Activated T-helper 2 cell treated with anti-CD3 and anti-CD28 coated beads, Interferon-gamma antibody, Interleukin-2, Interleukin-4, amounts not matched to agents 10 μg/mL and 5 μg/mL and 100 μg/mL, durations not matched to agents 14 hours and 24 hours and 36 hours (primary cell): ENCODE results near the gene GALNT2. TPM values are rescaled to one million over a fixed set of nuclear protein-coding genes. Genes with fewer than 3 reads are reported as not detected.

Source experiments
- DNase-seq: peaks from one replicate; pipeline ENCODE4 v3.0.0; 2021; ENCODE audit warnings: low spot score
- H3K27ac Mint-ChIP-seq: one replicate; pipeline ENCODE4 v1.8.0; 2021; ENCODE audit warnings: mixed read lengths
- H3K27me3 Mint-ChIP-seq: one replicate; pipeline ENCODE4 v1.8.0; 2021; ENCODE audit warnings: low read depth, mixed read lengths
- H3K36me3 Mint-ChIP-seq: one replicate; pipeline ENCODE4 v1.8.0; 2021; ENCODE audit warnings: low read depth, mixed read lengths
- H3K4me1 Mint-ChIP-seq: one replicate; pipeline ENCODE4 v1.8.0; 2021; ENCODE audit warnings: low read depth, mixed read lengths
- H3K4me3 Mint-ChIP-seq: one replicate; pipeline ENCODE4 v1.8.0; 2021; ENCODE audit warnings: low read depth, mild to moderate bottlenecking, moderate library complexity, mixed read lengths
- H3K9me3 Mint-ChIP-seq: one replicate; pipeline ENCODE4 v1.8.0; 2021; ENCODE audit warnings: mixed read lengths
- intact Hi-C: fragments of 100-400 bp; cut with micrococcal nuclease; formaldehyde crosslinking; loops from one replicate; pipeline ENCODE4 v1.15.1; 2023
- total RNA-seq: library from RNA; stranded (reverse); gene quantifications from 2 replicates; pipeline ENCODE4 v1.2.3, GENCODE V29; 2022

Gene GALNT2
- total RNA-seq, 1 donor from 2014 or later: 59.3 TPM

GRCh38 chr1:230139315-230139714, 72.3 kb downstream of the GALNT2 start:
- peaks cover 13% of the 10 kb centered on the region for H3K4me1 Mint-ChIP-seq
- DNase-seq: no peak
- peaks cover 5% of the 10 kb centered on the region for H3K36me3 Mint-ChIP-seq
- intact Hi-C loops: no loop called here
- no peaks in the 10 kb centered on the region for H3K27me3 Mint-ChIP-seq
- no peak overlapping the region for H3K4me3 Mint-ChIP-seq
- no peaks in the 10 kb centered on the region for H3K9me3 Mint-ChIP-seq
- no peak overlapping the region for H3K27ac Mint-ChIP-seq

- Mint-ChIP-seq H3K27ac (no peak overlapping the region), H3K27me3 (no peaks in the 10 kb centered on the region), H3K36me3 (peaks cover 5% of the 10 kb centered on the region), H3K4me1 (peaks cover 17% of the 10 kb centered on the region), H3K9me3 (no peaks in the 10 kb centered on the region), H3K4me3 (no peak overlapping the region)
- intact Hi-C loops: no loop called here
- no peak for DNase-seq
These were observed 72.7 kb downstream of the GALNT2 start for GRCh38 chr1:230139741-230140140.

GRCh38 chr1:230140221-230141020, 73.4 kb downstream of the GALNT2 start:
- Mint-ChIP-seq H3K27ac (no peak overlapping the region), H3K9me3 (no peaks in the 10 kb centered on the region), H3K4me1 (peaks cover 18% of the 10 kb centered on the region), H3K36me3 (peaks cover 5% of the 10 kb centered on the region), H3K4me3 (no peak overlapping the region), H3K27me3 (no peaks in the 10 kb centered on the region)
- DNase-seq: no peak
- intact Hi-C loops: no loop called here

- Mint-ChIP-seq H3K27me3 (no peaks in the 10 kb centered on the region), H3K4me1 (peaks cover 23% of the 10 kb centered on the region), H3K36me3 (peaks cover 5% of the 10 kb centered on the region), H3K9me3 (no peaks in the 10 kb centered on the region), H3K4me3 (no peak overlapping the region), H3K27ac (peak overlapping the region; percentile 3)
- no peak for DNase-seq
- intact Hi-C loops: no loop called here
These were observed 74.1 kb downstream of the GALNT2 start for GRCh38 chr1:230141021-230141648.

- Mint-ChIP-seq H3K4me1 (peaks cover 26% of the 10 kb centered on the region), H3K36me3 (peaks cover 5% of the 10 kb centered on the region), H3K27ac (no peak overlapping the region), H3K4me3 (no peak overlapping the region), H3K27me3 (no peaks in the 10 kb centered on the region), H3K9me3 (no peaks in the 10 kb centered on the region)
- no peak for DNase-seq
- intact Hi-C loops: no loop called here
These were observed 75.0 kb downstream of the GALNT2 start for GRCh38 chr1:230141797-230142607.

GRCh38 chr1:230142608-230143210, 75.7 kb downstream of the GALNT2 start:
- Mint-ChIP-seq H3K36me3 (peaks cover 3% of the 10 kb centered on the region), H3K27me3 (no peaks in the 10 kb centered on the region), H3K4me3 (no peak overlapping the region), H3K4me1 (peaks cover 29% of the 10 kb centered on the region), H3K27ac (no peak overlapping the region), H3K9me3 (no peaks in the 10 kb centered on the region)
- no peak for DNase-seq
- intact Hi-C loops: no loop called here

GRCh38 chr1:230143534-230143933, 76.5 kb downstream of the GALNT2 start:
- no peak overlapping the region for H3K27ac Mint-ChIP-seq
- H3K36me3 Mint-ChIP-seq: no peaks in the 10 kb centered on the region
- no peak overlapping the region for H3K4me3 Mint-ChIP-seq
- H3K27me3 Mint-ChIP-seq: no peaks in the 10 kb centered on the region
- H3K4me1 Mint-ChIP-seq: peaks cover 29% of the 10 kb centered on the region
- intact Hi-C loops: no loop called here
- H3K9me3 Mint-ChIP-seq: no peaks in the 10 kb centered on the region
- no peak for DNase-seq

GRCh38 chr1:230144010-230144614, 77.1 kb downstream of the GALNT2 start:
- Mint-ChIP-seq H3K27me3 (no peaks in the 10 kb centered on the region), H3K4me3 (no peak overlapping the region), H3K4me1 (peaks cover 29% of the 10 kb centered on the region), H3K36me3 (no peaks in the 10 kb centered on the region), H3K9me3 (no peaks in the 10 kb centered on the region), H3K27ac (no peak overlapping the region)
- DNase-seq: no peak
- intact Hi-C loops: no loop called here

- Mint-ChIP-seq H3K4me1 (peaks cover 31% of the 10 kb centered on the region), H3K36me3 (no peaks in the 10 kb centered on the region), H3K4me3 (no peak overlapping the region), H3K27ac (no peak overlapping the region), H3K9me3 (no peaks in the 10 kb centered on the region), H3K27me3 (no peaks in the 10 kb centered on the region)
- intact Hi-C loops: no loop called here
- no peak for DNase-seq
These were observed 77.9 kb downstream of the GALNT2 start for GRCh38 chr1:230144758-230145504.

- no peaks in the 10 kb centered on the region for H3K9me3 Mint-ChIP-seq
- no peak overlapping the region for H3K27ac Mint-ChIP-seq
- no peak overlapping the region for H3K4me3 Mint-ChIP-seq
- no peaks in the 10 kb centered on the region for H3K36me3 Mint-ChIP-seq
- no peaks in the 10 kb centered on the region for H3K27me3 Mint-ChIP-seq
- no peak for DNase-seq
- H3K4me1 Mint-ChIP-seq: peaks cover 33% of the 10 kb centered on the region
- intact Hi-C loops: no loop called here
These were observed 78.5 kb downstream of the GALNT2 start for GRCh38 chr1:230145505-230145899.

GRCh38 chr1:230145953-230146476, 79.0 kb downstream of the GALNT2 start:
- H3K36me3 Mint-ChIP-seq: no peaks in the 10 kb centered on the region
- H3K27me3 Mint-ChIP-seq: no peaks in the 10 kb centered on the region
- no peaks in the 10 kb centered on the region for H3K9me3 Mint-ChIP-seq
- peaks cover 29% of the 10 kb centered on the region for H3K4me1 Mint-ChIP-seq
- no peak overlapping the region for H3K27ac Mint-ChIP-seq
- no peak for DNase-seq
- no peak overlapping the region for H3K4me3 Mint-ChIP-seq
- intact Hi-C loops: no loop called here

- no peaks in the 10 kb centered on the region for H3K36me3 Mint-ChIP-seq
- no peak for DNase-seq
- no peak overlapping the region for H3K4me3 Mint-ChIP-seq
- no peaks in the 10 kb centered on the region for H3K9me3 Mint-ChIP-seq
- peaks cover 24% of the 10 kb centered on the region for H3K4me1 Mint-ChIP-seq
- no peak overlapping the region for H3K27ac Mint-ChIP-seq
- intact Hi-C loops: no loop called here
- H3K27me3 Mint-ChIP-seq: no peaks in the 10 kb centered on the region
These were observed 79.7 kb downstream of the GALNT2 start for GRCh38 chr1:230146709-230147108.
